ENCODE results near the gene ARHGEF10L. TPM values are rescaled to one million over a fixed set of nuclear protein-coding genes. Genes with fewer than 3 reads are reported as not detected.

ARHGEF10L gene
- total RNA-seq, 1 experiment from 2014 or later = 3.3 TPM

- Histone ChIP-seq H3K9me3 (ENCODE audit: low read depth, low read length, poor library complexity, severe bottlenecking) (no peaks in the 10 kb centered on the region), H3K4me3 (ENCODE audit: low read depth, low read length, poor library complexity, severe bottlenecking) (no peak overlapping the region), H3K4me1 (ENCODE audit: insufficient read depth, low read length, poor library complexity, severe bottlenecking) (peaks cover 3% of the 10 kb centered on the region), H3K27me3 (replicated peaks; ENCODE audit: insufficient read depth, low read depth, low read length, poor library complexity) (no peaks in the 10 kb centered on the region), H3K36me3 (ENCODE audit: insufficient read depth, low read length, poor library complexity, severe bottlenecking) (no peaks in the 10 kb centered on the region), H3K27ac (ENCODE audit: low read depth, low read length, poor library complexity, severe bottlenecking) (no peak overlapping the region)
- ChIA-PET CTCF (no interaction called here), POLR2A (ENCODE audit: low non-redundant PET) (no interaction called here)
- intact Hi-C loops (cut with micrococcal nuclease; ENCODE audit: unreplicated experiment) = no loop called here
- TF ChIP-seq CTCF (conservative IDR thresholded peaks at IDR 0.05; ENCODE audit: low read depth, low read length) = no peak
- no peak for TF ChIP-seq EZH2 (IDR thresholded peaks at IDR 0.05; ENCODE audit: borderline replicate concordance, low read depth, low read length, poor library complexity, severe bottlenecking)
- no TSS peak for BruUV-seq (replicated peaks)
- DNase-seq (ENCODE audit: low spot score) = no peak
These were observed 5.9 kb downstream of the ARHGEF10L start for GRCh38 chr1:17545356-17545755.

DNA sequence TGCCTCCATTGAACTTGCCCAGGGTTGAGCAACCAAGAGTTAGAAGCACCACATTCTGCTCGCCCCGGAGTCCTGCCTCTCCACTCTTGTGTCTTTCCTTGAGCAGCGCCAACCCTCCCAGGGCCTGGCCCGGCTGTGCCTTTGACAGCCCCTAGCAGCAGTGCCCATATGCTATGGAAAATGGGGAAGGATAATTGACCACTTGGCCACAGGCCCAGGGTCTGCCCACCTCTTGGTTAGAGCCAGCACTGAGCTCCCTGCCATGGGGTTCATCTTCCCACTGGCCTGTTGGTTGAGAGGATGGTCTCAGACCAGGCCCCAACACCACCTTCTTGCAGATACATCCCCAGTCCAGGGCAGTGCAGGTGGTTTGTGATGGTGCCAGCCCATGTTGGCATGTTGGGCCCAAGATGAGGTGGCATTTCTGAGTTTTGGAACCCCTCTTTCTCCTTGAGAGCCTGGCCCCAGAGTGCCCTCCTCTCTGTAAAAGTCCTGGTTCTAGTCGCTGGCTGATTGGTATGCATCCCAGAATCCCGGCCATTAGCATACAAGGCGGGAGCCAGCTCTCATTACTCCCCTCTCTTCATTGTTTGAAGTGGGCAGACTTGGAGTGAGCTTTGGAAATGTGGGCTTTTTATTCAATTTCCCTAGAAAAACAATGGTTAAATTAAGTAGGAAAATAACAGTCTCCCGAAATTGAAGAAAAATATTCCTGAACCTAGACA lies 7.6 kb downstream of the ARHGEF10L start:
- no peak overlapping the region for H3K27ac ChIP-seq (ENCODE audit: low read depth, low read length, poor library complexity, severe bottlenecking)
- intact Hi-C loops (cut with micrococcal nuclease; ENCODE audit: unreplicated experiment) = no loop called here
- no peak for DNase-seq (ENCODE audit: low spot score)
- H3K4me3 ChIP-seq (ENCODE audit: low read depth, low read length, poor library complexity, severe bottlenecking) = no peak overlapping the region
- H3K27me3 ChIP-seq (replicated peaks; ENCODE audit: insufficient read depth, low read depth, low read length, poor library complexity) = no peaks in the 10 kb centered on the region
- TF ChIP-seq CTCF (conservative IDR thresholded peaks at IDR 0.05; ENCODE audit: low read depth, low read length) (no peak), EZH2 (IDR thresholded peaks at IDR 0.05; ENCODE audit: borderline replicate concordance, low read depth, low read length, poor library complexity, severe bottlenecking) (no peak)
- no peaks in the 10 kb centered on the region for H3K36me3 ChIP-seq (ENCODE audit: insufficient read depth, low read length, poor library complexity, severe bottlenecking)
- ChIA-PET POLR2A (ENCODE audit: low non-redundant PET) (no interaction called here), CTCF (no interaction called here)
- H3K4me1 ChIP-seq (ENCODE audit: insufficient read depth, low read length, poor library complexity, severe bottlenecking) = no peaks in the 10 kb centered on the region
- H3K9me3 ChIP-seq (ENCODE audit: low read depth, low read length, poor library complexity, severe bottlenecking) = no peaks in the 10 kb centered on the region
- no TSS peak for BruUV-seq (replicated peaks)

DNA sequence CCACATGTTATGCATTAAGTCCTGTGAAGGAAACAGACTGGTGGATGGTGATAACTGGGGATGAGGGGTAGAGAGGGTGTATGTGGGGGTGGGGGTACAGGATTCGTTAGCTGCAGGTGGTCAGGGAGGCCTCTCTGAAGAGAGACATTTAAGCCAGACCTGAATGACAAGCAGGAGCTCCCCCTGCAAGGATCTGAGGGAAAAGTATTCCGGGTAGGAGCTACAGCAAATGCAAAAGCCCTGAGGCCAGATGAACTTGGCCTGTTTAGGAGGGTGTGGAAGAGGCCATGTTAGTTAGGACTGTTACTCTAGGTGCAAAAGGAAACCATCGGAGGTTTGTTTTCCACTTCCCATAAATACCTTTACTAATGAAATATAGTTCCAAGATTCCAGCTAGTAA lies 9.9 kb downstream of the ARHGEF10L start:
- intact Hi-C loops (cut with micrococcal nuclease; ENCODE audit: unreplicated experiment) = no loop called here
- BruUV-seq (replicated peaks) = no TSS peak
- no peaks in the 10 kb centered on the region for H3K9me3 ChIP-seq (ENCODE audit: low read depth, low read length, poor library complexity, severe bottlenecking)
- POLR2A ChIA-PET (ENCODE audit: low non-redundant PET) = no interaction called here
- no peak for TF ChIP-seq EZH2 (IDR thresholded peaks at IDR 0.05; ENCODE audit: borderline replicate concordance, low read depth, low read length, poor library complexity, severe bottlenecking)
- no peak for TF ChIP-seq CTCF (conservative IDR thresholded peaks at IDR 0.05; ENCODE audit: low read depth, low read length)
- no peaks in the 10 kb centered on the region for H3K27me3 ChIP-seq (replicated peaks; ENCODE audit: insufficient read depth, low read depth, low read length, poor library complexity)
- H3K27ac ChIP-seq (ENCODE audit: low read depth, low read length, poor library complexity, severe bottlenecking) = no peak overlapping the region
- DNase-seq (ENCODE audit: low spot score) = no peak
- no peaks in the 10 kb centered on the region for H3K4me1 ChIP-seq (ENCODE audit: insufficient read depth, low read length, poor library complexity, severe bottlenecking)
- no peaks in the 10 kb centered on the region for H3K36me3 ChIP-seq (ENCODE audit: insufficient read depth, low read length, poor library complexity, severe bottlenecking)
- CTCF ChIA-PET = no interaction called here
- H3K4me3 ChIP-seq (ENCODE audit: low read depth, low read length, poor library complexity, severe bottlenecking) = no peak overlapping the region
